HEK293 (cell line): Measurements from ENCODE around the gene RHOT1.
"Not testable (repeated sequence)": the region's sequence is repeated elsewhere in the genome, so short reads cannot be mapped to it uniquely, and the experiment has no call there.

Source experiments
- CTCF ChIP-seq: fragments of 450-650 bp; formaldehyde crosslinking; IDR thresholded peaks from 2 replicates; pipeline ENCODE4 v1.5.1; 2016; ENCODE audit warnings: missing biosample characterization, missing genetic modification characterization
- KLF1 ChIP-seq: fragments of 450-650 bp; formaldehyde crosslinking; IDR thresholded peaks from 2 replicates; pipeline ENCODE4 v1.5.1; 2016; ENCODE audit warnings: missing biosample characterization, missing genetic modification characterization
- ZBTB11 ChIP-seq: fragments of 450-650 bp; formaldehyde crosslinking; conservative IDR thresholded peaks from 2 replicates; pipeline ENCODE4 v1.5.1; 2016; ENCODE audit warnings: low read depth, missing biosample characterization, missing genetic modification characterization
- ZNF529 ChIP-seq: fragments of 450-650 bp; formaldehyde crosslinking; IDR thresholded peaks from 2 replicates; pipeline ENCODE4 v1.5.1; 2017; ENCODE audit warnings: missing genetic modification characterization, missing biosample characterization; ENCODE audit not compliant: insufficient replicate concordance
- ZNF544 ChIP-seq: fragments of 450-650 bp; formaldehyde crosslinking; IDR thresholded peaks from 2 replicates; pipeline ENCODE4 v1.5.0; 2017; ENCODE audit warnings: missing biosample characterization, missing genetic modification characterization

GRCh38 chr17:32100323-32100722, 42.0 kb upstream of the RHOT1 start:
- not testable (repeated sequence) for TF ChIP-seq ZNF544; CTCF; KLF1; ZBTB11 (tag by site-specific recombination); ZNF529
